BLaER1 (cell line): ENCODE measurements around the gene GALNTL6.

Experiments
- H3K27ac ChIP-seq: shearing (Covaris generic); formaldehyde crosslinking; 2 replicates; pipeline ENCODE4 v1.8.1; 2022
- H3K27me3 ChIP-seq: shearing (Covaris generic); formaldehyde crosslinking; 2 replicates; pipeline ENCODE4 v1.8.1; 2022
- H3K36me3 ChIP-seq: shearing (Covaris generic); formaldehyde crosslinking; 2 replicates; pipeline ENCODE4 v1.8.1; 2022
- H3K4me1 ChIP-seq: shearing (Covaris generic); formaldehyde crosslinking; 2 replicates; pipeline ENCODE4 v1.8.1; 2022
- H3K4me2 ChIP-seq: shearing (Covaris generic); formaldehyde crosslinking; 2 replicates; pipeline ENCODE4 v1.8.1; 2022
- H3K4me3 ChIP-seq: shearing (Covaris generic); formaldehyde crosslinking; 2 replicates; pipeline ENCODE4 v1.8.1; 2022
- H3K9ac ChIP-seq: shearing (Covaris generic); formaldehyde crosslinking; 2 replicates; pipeline ENCODE4 v1.8.1; 2022
- H3K9me3 ChIP-seq: shearing (Covaris generic); formaldehyde crosslinking; 2 replicates; pipeline ENCODE4 v1.8.1; 2022
- H4K20me1 ChIP-seq: shearing (Covaris generic); formaldehyde crosslinking; 2 replicates; pipeline ENCODE4 v1.8.1; 2022
- Cebpa-rat ChIP-seq: shearing (Covaris generic); IDR thresholded peaks from 2 replicates; pipeline ENCODE4 v1.8.1; 2022

The GALNTL6 gene

DNA sequence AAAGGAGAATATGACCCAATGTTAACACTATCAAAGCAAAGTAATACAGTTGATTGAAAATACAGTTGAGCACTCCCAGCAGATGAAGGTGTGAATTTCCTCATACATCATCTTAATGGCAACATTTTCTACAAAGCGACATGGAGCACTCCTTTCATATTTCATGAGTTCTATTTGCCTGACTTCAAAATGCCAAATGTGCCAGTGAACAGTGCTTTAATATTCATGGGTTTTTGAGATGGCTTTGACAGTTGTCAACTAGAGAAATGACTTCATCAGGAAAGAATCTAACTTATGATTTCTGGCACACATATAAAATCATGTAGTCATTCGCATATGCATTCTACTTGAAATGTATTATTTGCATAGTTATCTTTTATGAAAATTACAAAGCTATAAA, 222.4 kb downstream of the GALNTL6 start:
- H3K27me3 ChIP-seq, result no peaks in the 10 kb centered on the region
- no peak overlapping the region for H3K4me3 ChIP-seq
- H3K4me1 ChIP-seq, result no peaks in the 10 kb centered on the region
- no peak overlapping the region for H3K27ac ChIP-seq
- TF ChIP-seq Cebpa-rat, result no peak
- no peaks in the 10 kb centered on the region for H3K9me3 ChIP-seq
- no peak overlapping the region for H3K4me2 ChIP-seq
- no peak overlapping the region for H3K9ac ChIP-seq
- no peaks in the 10 kb centered on the region for H4K20me1 ChIP-seq
- H3K36me3 ChIP-seq, result no peaks in the 10 kb centered on the region

DNA sequence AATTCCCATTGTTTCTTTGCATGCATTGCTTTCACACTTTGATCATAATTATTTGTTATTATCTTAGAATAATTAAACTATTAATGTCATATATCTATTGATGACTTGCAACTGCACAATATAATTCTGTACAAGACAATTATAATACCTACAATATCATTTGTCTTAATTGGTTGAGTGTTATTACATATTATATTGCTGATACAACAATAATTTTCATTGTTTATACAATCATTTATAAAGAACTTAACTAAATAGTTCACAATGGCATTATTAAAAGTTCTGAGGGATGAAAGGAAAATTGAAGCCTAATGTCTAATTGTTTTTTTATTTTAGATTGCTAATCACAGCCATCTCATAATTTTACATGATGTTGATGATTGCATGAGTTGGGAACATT, 227.6 kb downstream of the GALNTL6 start:
- Histone ChIP-seq H3K4me3 (no peak overlapping the region), H3K27ac (no peak overlapping the region), H3K4me1 (no peaks in the 10 kb centered on the region)

DNA sequence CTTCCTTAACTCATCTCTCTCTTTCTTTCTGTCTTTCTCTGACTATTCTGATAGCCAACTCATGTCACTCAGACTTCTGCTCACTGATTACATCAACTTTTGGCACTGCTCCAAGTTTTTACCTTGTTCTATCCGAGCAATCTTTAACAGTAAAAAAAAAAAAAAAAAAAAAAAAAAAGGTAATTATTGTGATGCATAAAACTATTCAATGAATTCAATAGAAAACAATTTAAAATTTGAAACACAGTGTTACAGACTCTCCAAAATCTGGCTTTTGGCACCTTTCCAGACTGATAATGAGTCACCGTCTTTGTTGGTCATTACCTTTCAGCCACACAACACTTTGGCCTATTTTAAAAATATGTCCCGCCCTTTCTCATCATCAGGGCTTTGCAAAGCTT, 229.5 kb downstream of the GALNTL6 start:
- Histone ChIP-seq H3K36me3 (no peaks in the 10 kb centered on the region), H4K20me1 (no peaks in the 10 kb centered on the region), H3K4me2 (no peak overlapping the region), H3K27me3 (no peaks in the 10 kb centered on the region), H3K27ac (no peak overlapping the region), H3K4me1 (no peaks in the 10 kb centered on the region), H3K9ac (no peak overlapping the region), H3K4me3 (no peak overlapping the region), H3K9me3 (no peaks in the 10 kb centered on the region)
- no peak for TF ChIP-seq Cebpa-rat

More for the DNA sequence above, 227.6 kb downstream of the GALNTL6 start:
- Histone ChIP-seq H4K20me1 (no peaks in the 10 kb centered on the region), H3K9ac (no peak overlapping the region), H3K9me3 (no peaks in the 10 kb centered on the region), H3K36me3 (no peaks in the 10 kb centered on the region), H3K4me2 (no peak overlapping the region), H3K27me3 (no peaks in the 10 kb centered on the region)
- TF ChIP-seq Cebpa-rat, result no peak

DNA sequence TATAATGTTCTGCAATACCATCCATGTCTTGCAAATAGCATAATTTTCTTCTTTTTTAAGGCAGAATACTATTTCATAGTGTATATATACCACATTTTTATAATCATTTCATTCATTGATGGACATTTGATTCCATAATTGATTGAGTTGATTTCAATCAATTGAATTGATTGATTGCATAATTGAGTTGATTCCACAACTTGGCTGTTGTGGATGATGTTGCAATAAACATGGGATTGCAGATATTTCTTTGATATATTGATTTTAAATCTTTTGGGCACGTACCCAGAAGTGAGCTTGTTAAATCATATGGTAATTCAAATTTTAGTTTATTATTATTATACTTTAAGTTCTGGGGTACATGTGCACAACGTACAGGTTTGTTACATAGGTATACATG, 232.8 kb downstream of the GALNTL6 start:
- no peak overlapping the region for H3K9ac ChIP-seq
- no peak overlapping the region for H3K4me2 ChIP-seq
- no peak for TF ChIP-seq Cebpa-rat
- no peaks in the 10 kb centered on the region for H3K9me3 ChIP-seq
- H4K20me1 ChIP-seq, result no peaks in the 10 kb centered on the region
- H3K27ac ChIP-seq, result no peak overlapping the region
- no peaks in the 10 kb centered on the region for H3K36me3 ChIP-seq
- no peak overlapping the region for H3K4me3 ChIP-seq
- no peaks in the 10 kb centered on the region for H3K4me1 ChIP-seq
- no peaks in the 10 kb centered on the region for H3K27me3 ChIP-seq

DNA sequence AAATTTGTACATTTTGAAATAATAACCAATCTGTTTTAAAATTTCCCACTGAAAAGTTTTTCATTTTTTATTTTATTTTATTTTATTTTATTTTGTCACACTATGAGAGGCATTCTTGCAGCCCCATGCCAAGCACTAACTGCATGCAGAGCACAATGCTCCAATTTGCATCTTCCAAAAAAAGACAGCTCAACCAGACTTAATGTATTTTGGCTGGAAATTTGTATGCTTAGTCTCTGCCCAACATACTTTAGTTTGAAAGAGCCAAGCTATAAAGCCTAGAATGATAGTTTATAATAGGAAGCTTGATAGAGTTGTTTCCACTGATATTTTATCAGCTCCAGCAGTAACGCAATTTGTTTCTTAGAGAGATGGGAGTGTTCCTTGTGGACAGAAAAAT, 235.5 kb downstream of the GALNTL6 start:
- no peaks in the 10 kb centered on the region for H3K4me1 ChIP-seq
- no peaks in the 10 kb centered on the region for H3K9me3 ChIP-seq
- H3K4me3 ChIP-seq, result no peak overlapping the region
- no peaks in the 10 kb centered on the region for H3K36me3 ChIP-seq
- no peak overlapping the region for H3K27ac ChIP-seq
- H4K20me1 ChIP-seq, result no peaks in the 10 kb centered on the region
- no peak overlapping the region for H3K4me2 ChIP-seq
- no peaks in the 10 kb centered on the region for H3K27me3 ChIP-seq
- TF ChIP-seq Cebpa-rat, result no peak
- H3K9ac ChIP-seq, result no peak overlapping the region

DNA sequence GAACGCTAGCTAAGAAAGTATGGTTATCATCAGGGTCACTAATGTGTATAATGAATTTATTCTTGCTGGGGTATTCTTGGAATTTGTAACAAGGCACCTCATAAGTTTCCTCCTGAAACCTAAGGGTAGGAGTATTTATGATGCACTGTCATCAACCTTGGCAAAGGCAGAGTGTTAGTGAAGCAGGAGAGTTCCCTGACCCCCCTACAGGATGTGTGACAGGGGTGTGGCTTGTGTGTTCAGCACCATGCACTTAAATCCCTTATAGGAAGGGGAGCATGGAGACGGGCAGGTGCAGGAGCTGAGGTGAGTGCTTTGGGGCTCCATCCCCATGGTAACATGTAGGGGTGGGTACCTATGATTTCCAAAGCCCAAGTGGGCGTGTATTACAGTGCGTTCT, 237.7 kb downstream of the GALNTL6 start:
- H3K4me1 ChIP-seq, result no peaks in the 10 kb centered on the region
- no peak overlapping the region for H3K9ac ChIP-seq
- no peaks in the 10 kb centered on the region for H4K20me1 ChIP-seq
- H3K27me3 ChIP-seq, result no peaks in the 10 kb centered on the region
- H3K4me2 ChIP-seq, result no peak overlapping the region
- no peak for TF ChIP-seq Cebpa-rat
- no peak overlapping the region for H3K4me3 ChIP-seq
- H3K9me3 ChIP-seq, result no peaks in the 10 kb centered on the region
- H3K36me3 ChIP-seq, result no peaks in the 10 kb centered on the region
- H3K27ac ChIP-seq, result no peak overlapping the region

DNA sequence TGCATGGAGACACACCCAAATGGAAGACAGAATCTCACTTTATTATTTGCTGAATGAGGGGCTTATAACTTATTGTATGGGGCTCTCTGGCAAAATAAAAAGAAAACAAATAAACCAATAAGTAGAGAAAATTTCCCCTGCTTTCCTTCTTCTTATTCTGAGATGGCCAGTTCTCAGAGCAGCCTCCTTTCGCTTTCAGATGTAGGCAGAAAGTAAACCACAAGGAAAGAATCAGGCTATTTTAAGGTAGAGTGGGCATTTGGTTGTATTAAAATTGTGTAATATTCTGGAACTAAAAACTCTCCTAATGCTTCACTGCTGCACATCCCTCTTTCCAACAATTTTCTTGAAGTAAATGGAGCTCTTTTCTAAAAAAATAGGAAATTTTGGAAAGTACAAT, 241.8 kb downstream of the GALNTL6 start:
- no peaks in the 10 kb centered on the region for H3K4me1 ChIP-seq

DNA sequence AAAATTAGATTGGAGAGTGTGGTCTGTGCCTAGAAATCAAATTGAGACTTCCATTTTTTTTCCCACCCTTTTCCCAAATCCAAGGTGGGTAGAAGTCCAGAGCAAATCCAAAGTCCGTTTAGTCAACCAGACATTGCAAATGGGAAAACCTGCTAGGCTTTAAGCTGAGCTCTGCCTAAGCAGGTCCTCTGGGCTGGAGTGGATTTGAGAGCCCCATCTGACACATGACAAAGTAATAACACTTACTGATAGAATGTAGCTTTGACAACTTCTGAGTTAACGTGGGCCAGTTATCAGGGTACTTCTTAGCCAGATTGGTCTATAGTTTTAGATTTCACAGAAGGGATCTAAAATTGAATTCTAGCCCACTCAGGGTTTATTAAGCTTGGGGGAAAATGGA, 242.3 kb downstream of the GALNTL6 start:
- no peaks in the 10 kb centered on the region for H3K4me1 ChIP-seq
- H4K20me1 ChIP-seq, result no peaks in the 10 kb centered on the region
- H3K36me3 ChIP-seq, result no peaks in the 10 kb centered on the region
- no peak for TF ChIP-seq Cebpa-rat
- no peaks in the 10 kb centered on the region for H3K27me3 ChIP-seq
- H3K9me3 ChIP-seq, result no peaks in the 10 kb centered on the region
- H3K4me3 ChIP-seq, result no peak overlapping the region
- no peak overlapping the region for H3K27ac ChIP-seq
- H3K9ac ChIP-seq, result no peak overlapping the region
- H3K4me2 ChIP-seq, result no peak overlapping the region

More for the DNA sequence above, 241.8 kb downstream of the GALNTL6 start:
- Histone ChIP-seq H3K4me3 (no peak overlapping the region), H3K9me3 (no peaks in the 10 kb centered on the region), H3K27ac (no peak overlapping the region), H4K20me1 (no peaks in the 10 kb centered on the region), H3K9ac (no peak overlapping the region), H3K36me3 (no peaks in the 10 kb centered on the region), H3K4me2 (no peak overlapping the region), H3K27me3 (no peaks in the 10 kb centered on the region)
- no peak for TF ChIP-seq Cebpa-rat

DNA sequence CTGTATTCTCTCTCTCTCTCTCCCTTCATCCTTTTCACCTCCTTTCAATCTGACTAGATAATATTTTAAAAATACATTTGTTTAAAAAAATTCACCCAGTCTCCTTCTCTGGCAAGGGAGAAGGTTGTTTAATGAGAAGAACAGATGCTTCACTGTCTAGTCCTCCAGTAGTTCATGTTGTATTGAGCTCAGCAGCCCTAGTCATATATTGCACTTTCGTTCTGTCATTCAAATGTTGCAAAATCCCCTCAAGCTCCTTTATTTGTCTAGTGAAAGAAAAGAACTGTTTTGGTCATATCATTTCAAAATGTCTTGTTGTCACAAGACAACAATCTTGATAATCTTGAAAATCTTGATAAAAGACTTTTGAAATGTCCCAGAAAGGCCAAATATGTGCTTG, 248.0 kb downstream of the GALNTL6 start:
- H3K4me2 ChIP-seq, result no peak overlapping the region

DNA sequence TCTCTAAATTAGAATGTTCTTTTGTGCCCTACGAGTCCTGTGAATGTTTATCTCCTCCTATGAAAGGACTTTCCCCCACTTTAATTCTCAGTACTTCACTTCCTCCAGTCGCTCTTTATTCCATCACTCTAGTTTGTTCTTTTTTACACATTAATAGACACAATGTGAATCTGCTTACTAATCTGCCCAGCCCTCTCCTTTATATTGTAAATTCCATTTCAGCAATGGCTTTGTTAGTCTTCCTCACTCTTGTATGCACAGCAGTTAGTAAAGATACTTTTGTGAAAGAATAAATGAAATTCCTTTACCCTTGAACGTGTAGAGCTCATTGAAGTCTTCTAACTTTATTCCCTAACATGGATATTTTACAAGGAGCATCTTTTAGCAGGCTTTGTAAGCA, 255.3 kb downstream of the GALNTL6 start:
- H3K4me2 ChIP-seq, result no peak overlapping the region
- H3K36me3 ChIP-seq, result no peaks in the 10 kb centered on the region
- H3K4me1 ChIP-seq, result no peaks in the 10 kb centered on the region
- no peaks in the 10 kb centered on the region for H3K9me3 ChIP-seq
- no peak overlapping the region for H3K9ac ChIP-seq
- H3K27me3 ChIP-seq, result no peaks in the 10 kb centered on the region
- TF ChIP-seq Cebpa-rat, result no peak
- no peaks in the 10 kb centered on the region for H4K20me1 ChIP-seq
- H3K27ac ChIP-seq, result no peak overlapping the region
- H3K4me3 ChIP-seq, result no peak overlapping the region

More for the DNA sequence above, 248.0 kb downstream of the GALNTL6 start:
- Histone ChIP-seq H3K27me3 (no peaks in the 10 kb centered on the region), H3K9me3 (no peaks in the 10 kb centered on the region), H3K9ac (no peak overlapping the region), H3K4me1 (no peaks in the 10 kb centered on the region), H4K20me1 (no peaks in the 10 kb centered on the region), H3K27ac (no peak overlapping the region), H3K36me3 (no peaks in the 10 kb centered on the region), H3K4me3 (no peak overlapping the region)
- TF ChIP-seq Cebpa-rat, result no peak

DNA sequence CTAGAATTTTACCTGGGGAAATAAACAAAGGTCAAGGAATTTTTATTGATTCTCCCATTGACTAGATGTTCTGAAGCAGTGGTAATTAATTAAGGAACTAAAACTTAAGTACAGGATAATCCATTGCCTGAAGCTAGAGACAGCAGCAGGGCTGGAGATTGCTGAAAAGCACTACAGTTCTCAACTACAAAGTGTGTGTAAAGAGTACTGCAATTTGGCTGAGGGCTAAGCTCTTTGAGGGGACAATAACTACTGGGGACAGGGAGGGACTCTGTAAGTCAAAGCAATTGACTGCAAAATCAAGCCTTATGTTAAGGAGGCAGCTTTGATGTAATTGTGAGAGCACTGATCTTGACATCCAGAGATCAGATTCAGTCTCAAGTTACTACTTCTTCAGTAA, 260.4 kb downstream of the GALNTL6 start:
- no peaks in the 10 kb centered on the region for H3K4me1 ChIP-seq
- no peaks in the 10 kb centered on the region for H3K36me3 ChIP-seq
- no peak for TF ChIP-seq Cebpa-rat

More for the DNA sequence above, 260.4 kb downstream of the GALNTL6 start:
- H3K4me3 ChIP-seq, result no peak overlapping the region
- no peaks in the 10 kb centered on the region for H4K20me1 ChIP-seq
- no peak overlapping the region for H3K4me2 ChIP-seq
- no peak overlapping the region for H3K27ac ChIP-seq
- H3K9ac ChIP-seq, result no peak overlapping the region
- H3K27me3 ChIP-seq, result no peaks in the 10 kb centered on the region
- H3K9me3 ChIP-seq, result no peaks in the 10 kb centered on the region
